Adipose tissue (tissue), 3 donors: ENCODE measurements around the gene RXFP3. TPM values are rescaled to one million over a fixed set of nuclear protein-coding genes. Genes with fewer than 3 reads are reported as not detected.
"Not testable (repeated sequence)": the region's sequence is repeated elsewhere in the genome, so short reads cannot be mapped to it uniquely, and the experiment has no call there.

ENCODE experiments used
- H3K27ac ChIP-seq: one replicate; pipeline ENCODE4 v1.5.1; 2013; ENCODE audit warnings: low read depth, low read length
- WGBS, 3 donors: extraction: QIAGEN DNeasy Blood & Tissue Kit; methylation state at CpG; one replicate each; pipeline ENCODE4 v1.1.7; 2013; 5-methylcytosine and 5-hydroxymethylcytosine counted together
- polyA plus RNA-seq, 3 donors: library from polyadenylated mRNA; stranded (reverse); fragments of 200-250 nt; gene quantifications; one replicate each; pipeline ENCODE4 v1.2.3, GENCODE V29; 2013
- donor health status: healthy with polysubstance abuse.
- donor health status: Bipolar disorder and iron deficiency.
- donor health status: healthy.

Gene RXFP3
- polyA plus RNA-seq, 3 donors, result 0.06 TPM; not detected in 2

DNA sequence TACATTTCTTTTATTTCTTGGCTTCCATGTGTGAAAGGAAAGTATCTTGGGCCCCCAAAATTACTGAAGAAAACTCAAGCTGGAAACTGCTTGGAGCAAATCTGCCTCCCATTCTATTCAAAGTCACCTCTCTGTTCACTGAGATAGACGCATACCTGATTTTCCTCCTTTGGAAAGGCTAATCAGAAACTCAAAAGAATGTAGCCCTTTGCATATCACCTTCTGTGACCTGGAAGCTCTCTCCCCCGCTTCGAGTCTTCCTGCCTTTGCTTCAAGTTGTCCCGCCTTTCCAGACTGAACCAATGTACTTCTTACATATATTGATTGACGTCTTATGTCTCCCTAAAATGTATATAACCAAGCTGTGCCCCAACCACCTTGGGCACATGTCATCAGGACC, 5.0 kb upstream of the RXFP3 start:
- no peak overlapping the region for H3K27ac ChIP-seq
- 58 to 85% (median 83%) methylated on average over 5 of the region's 5 CpGs for WGBS, 3 donors

DNA sequence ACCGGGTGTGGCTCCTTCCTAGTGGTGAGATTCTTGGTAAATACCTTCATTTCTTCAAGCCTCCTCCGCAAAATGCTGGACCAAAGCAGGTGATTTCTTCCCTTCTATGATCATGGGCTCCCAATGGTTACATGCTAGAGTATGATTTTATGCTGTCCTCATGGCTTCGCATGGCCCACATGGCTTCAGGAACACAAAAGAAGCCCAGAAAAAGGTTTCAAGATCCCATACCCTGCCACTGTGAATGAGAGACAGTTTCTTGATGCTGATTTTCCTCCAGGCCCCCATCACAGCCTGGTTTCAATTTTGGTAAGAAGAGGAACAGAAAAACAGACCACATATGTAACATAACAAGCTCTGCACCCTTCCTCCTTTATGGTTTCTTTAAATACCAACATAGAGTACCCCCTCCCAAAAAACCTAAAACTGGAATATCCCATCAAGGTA, 2.4 kb upstream of the RXFP3 start:
- 83 to 91% (median 88%) methylated on average over 3 of the region's 3 CpGs for WGBS, 3 donors
- H3K27ac ChIP-seq, result no peak overlapping the region

DNA sequence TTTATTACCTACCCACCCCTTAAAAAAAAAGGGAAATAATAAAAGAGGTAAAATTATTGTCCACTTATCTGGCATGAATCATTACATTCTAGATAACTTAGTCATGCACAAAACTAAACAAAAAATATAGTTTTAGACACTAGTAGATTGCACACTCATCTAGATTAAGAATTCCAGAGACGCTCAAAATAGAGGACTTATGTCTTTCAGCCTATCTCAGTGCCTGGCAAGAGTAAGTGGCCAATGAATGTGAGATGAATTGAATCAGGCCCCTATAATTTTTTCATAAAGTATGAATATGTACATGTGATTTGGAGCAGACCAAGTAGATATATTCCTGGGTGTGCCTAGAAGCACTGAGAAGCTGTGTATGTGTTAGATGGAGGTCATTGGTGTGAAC, 2.0 kb upstream of the RXFP3 start:
- WGBS, 3 donors, result 64 to 86% (median 81%) methylated on average over 1 of the region's 1 CpG
- H3K27ac ChIP-seq, result no peak overlapping the region

GRCh38 chr5:33936004-33936380, 194 bp upstream of the RXFP3 start:
- 1 to 2% (median 2%) methylated on average over 30 of the region's 30 CpGs for WGBS, 3 donors
- H3K27ac ChIP-seq, result no peak overlapping the region

DNA sequence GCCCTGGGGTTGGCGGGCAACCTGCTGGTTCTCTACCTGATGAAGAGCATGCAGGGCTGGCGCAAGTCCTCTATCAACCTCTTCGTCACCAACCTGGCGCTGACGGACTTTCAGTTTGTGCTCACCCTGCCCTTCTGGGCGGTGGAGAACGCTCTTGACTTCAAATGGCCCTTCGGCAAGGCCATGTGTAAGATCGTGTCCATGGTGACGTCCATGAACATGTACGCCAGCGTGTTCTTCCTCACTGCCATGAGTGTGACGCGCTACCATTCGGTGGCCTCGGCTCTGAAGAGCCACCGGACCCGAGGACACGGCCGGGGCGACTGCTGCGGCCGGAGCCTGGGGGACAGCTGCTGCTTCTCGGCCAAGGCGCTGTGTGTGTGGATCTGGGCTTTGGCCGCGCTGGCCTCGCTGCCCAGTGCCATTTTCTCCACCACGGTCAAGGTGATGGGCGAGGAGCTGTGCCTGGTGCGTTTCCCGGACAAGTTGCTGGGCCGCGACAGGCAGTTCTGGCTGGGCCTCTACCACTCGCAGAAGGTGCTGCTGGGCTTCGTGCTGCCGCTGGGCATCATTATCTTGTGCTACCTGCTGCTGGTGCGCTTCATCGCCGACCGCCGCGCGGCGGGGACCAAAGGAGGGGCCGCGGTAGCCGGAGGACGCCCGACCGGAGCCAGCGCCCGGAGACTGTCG, 976 bp downstream of the RXFP3 start:
- 26 to 45% (median 39%) methylated on average over 54 of the region's 54 CpGs for WGBS, 3 donors

DNA sequence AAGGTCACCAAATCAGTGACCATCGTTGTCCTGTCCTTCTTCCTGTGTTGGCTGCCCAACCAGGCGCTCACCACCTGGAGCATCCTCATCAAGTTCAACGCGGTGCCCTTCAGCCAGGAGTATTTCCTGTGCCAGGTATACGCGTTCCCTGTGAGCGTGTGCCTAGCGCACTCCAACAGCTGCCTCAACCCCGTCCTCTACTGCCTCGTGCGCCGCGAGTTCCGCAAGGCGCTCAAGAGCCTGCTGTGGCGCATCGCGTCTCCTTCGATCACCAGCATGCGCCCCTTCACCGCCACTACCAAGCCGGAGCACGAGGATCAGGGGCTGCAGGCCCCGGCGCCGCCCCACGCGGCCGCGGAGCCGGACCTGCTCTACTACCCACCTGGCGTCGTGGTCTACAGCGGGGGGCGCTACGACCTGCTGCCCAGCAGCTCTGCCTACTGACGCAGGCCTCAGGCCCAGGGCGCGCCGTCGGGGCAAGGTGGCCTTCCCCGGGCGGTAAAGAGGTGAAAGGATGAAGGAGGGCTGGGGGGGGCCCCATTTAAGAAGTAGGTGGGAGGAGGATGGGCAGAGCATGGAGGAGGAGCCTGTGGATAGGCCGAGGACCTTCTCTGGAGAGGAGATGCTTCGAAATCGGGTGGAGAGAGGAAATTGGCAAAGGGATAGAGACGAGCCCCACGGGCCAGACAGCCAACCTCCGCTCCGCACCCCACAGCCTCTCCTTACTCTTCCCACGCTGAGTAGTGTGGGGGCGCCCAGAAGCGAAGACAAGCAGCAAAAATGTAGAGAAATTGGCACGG, 1.7 kb downstream of the RXFP3 start:
- no peak overlapping the region for H3K27ac ChIP-seq
- 17 to 29% (median 21%) methylated on average over 54 of the region's 54 CpGs for WGBS, 3 donors

More for the DNA sequence above, 976 bp downstream of the RXFP3 start:
- no peak overlapping the region for H3K27ac ChIP-seq

DNA sequence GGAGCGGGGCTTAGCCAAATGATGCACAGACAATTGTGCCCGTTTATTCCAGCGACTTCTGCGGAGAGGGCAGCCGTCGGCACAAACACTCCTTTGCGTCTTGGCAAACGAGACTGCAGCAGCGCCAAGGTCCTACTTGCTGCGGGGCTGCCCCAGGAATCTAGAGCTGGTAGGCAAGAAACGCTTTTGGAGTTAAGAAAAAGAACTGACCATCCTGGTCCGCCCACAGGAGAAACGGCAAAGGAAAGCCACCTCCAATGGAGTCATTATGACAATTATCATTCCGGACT, 2.3 kb downstream of the RXFP3 start:
- H3K27ac ChIP-seq, result no peak overlapping the region
- WGBS, 3 donors, result 15 to 28% (median 27%) methylated on average over 14 of the region's 14 CpGs

DNA sequence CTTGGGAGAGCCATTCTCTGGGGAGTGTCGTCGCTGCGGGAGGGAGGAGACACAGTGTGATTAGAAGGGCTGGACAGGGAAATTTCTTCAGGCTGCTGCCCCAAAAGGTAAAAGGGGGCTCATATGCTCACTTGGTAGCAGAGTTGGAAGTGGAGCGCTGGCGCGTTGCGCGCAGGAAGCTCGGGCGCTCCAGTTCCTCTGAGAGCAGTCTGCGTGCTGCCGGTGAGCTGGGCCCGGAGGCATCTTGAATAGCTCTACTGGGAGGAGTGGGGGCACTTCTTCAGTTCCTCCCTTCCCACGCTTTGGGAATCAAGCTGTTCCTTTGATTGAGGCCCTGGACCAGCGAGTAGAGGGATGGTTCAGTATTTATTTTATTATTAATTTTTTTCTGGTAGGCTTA, 2.7 kb downstream of the RXFP3 start:
- 10 to 25% (median 15%) methylated on average over 15 of the region's 15 CpGs for WGBS, 3 donors
- H3K27ac ChIP-seq, result no peak overlapping the region

DNA sequence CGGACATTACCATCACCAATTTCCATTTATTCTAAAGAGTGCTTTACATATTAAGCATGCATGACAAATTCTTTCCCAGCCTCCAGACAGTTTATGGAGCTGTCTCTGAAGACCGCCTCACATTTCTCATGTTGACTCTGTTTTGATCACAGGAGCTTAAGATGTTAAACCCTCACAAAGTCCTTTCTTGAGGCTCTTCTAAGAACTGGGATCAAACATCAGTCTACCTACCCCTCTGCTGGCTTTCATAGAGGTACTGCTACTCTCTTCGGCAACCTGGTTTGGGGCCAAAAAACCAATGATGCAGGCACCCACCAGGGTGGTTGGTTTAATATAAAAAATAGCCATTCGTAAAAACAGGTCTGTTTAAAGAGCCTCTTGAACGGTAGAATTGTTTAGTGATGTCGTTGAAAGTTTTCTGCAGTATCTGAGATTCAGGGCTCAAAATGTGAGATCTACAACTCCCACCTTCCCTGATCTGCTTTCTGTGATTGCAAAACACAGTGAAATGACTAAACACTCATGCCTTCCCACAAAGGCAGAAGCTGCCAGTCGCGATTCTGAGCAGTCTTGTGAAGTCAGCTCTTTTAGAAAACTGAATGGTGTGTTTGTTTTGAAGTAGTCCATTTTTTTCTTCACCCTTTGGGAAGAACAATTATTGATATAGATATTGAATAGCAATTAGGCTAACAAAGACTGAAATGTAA, 3.5 kb downstream of the RXFP3 start:
- H3K27ac ChIP-seq, result no peak overlapping the region
- WGBS, 3 donors, result 70 to 71% (median 71%) methylated on average over 8 of the region's 8 CpGs

- no peak overlapping the region for H3K27ac ChIP-seq
- WGBS, 3 donors, result 74 to 80% (median 78%) methylated on average over 5 of the region's 5 CpGs
These were observed 4.9 kb downstream of the RXFP3 start for GRCh38 chr5:33941090-33941489.

- WGBS, 3 donors, result 55 to 84% (median 83%) methylated on average over 12 of the region's 12 CpGs
- H3K27ac ChIP-seq, result no peak overlapping the region
These were observed 8.5 kb downstream of the RXFP3 start for GRCh38 chr5:33944543-33945132.

DNA sequence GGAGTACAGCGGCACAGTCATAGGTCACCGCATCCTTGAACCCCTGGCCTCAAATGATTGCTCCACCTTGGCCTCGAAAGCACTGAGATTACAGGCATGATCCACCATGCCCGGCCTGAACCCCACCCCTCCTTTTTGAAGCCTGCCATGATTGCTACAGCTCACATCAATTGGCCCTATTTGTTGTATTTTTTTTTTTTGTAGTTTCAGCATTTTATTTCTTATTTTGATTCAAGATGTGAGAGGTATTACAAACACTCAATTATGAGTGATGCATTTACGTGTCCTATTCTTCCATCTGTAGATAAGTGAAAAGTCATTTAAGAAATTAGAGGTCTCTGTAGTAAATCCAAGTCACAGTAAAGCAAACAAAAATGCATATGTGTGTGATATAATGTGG, 16.0 kb downstream of the RXFP3 start:
- H3K27ac ChIP-seq, result not testable (repeated sequence)
- 72 to 96% (median 74%) methylated on average over 4 to 5 of the region's 5 CpGs for WGBS, 3 donors

DNA sequence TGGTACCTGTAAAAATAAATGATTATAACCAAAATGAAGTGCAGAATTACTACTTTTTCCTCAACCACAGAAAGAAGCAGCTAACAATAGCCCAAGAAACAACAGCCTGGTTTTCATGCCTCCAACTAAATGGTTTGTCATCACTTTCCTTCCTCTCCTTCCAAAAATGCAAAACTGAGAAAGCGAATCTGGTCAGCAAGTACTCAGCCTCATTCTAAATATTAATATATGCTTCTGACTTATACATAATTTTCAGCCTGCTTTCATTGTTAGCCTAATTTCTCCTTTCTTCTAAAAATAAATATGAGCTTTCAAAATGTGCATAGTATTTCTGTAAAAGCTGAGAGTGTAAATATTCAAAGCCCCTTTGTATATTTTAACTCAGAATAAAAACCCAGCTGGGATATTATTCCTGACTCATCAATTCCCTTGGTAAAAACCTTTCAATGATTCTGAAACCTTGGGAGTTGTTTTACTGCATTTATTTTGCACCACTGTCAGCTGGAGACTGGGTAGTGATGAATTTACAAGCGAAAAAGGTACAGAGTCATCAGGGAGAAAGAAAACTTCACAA, 21.5 kb downstream of the RXFP3 start:
- no peak overlapping the region for H3K27ac ChIP-seq
- 68 to 76% (median 71%) methylated on average over 2 of the region's 2 CpGs for WGBS, 3 donors

DNA sequence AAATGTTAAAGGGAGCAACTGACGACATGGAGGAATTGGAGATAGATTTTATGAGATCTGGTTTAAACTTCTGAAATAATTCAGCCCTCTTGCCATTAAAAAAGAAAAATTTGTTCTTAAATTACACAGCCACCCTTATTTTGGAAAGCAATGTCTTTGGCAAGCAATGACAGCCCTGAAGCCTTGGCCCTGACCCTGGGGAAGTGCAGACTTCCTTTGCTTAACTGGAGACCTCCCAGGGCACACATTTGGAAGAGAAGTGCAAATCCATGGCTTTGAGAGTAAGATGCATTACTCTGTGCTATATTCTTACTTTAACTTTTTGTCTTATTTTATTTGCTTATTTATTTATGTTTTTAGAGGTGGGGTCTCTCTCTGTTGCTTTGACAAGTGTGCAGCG, 22.0 kb downstream of the RXFP3 start:
- WGBS, 3 donors, result 64 to 70% (median 70%) methylated on average over 2 of the region's 2 CpGs

GRCh38 chr5:33964132-33964700, 28.0 kb downstream of the RXFP3 start:
- 44 to 85% (median 46%) methylated on average over 2 of the region's 2 CpGs for WGBS, 3 donors

More for the DNA sequence above, 22.0 kb downstream of the RXFP3 start:
- no peak overlapping the region for H3K27ac ChIP-seq

DNA sequence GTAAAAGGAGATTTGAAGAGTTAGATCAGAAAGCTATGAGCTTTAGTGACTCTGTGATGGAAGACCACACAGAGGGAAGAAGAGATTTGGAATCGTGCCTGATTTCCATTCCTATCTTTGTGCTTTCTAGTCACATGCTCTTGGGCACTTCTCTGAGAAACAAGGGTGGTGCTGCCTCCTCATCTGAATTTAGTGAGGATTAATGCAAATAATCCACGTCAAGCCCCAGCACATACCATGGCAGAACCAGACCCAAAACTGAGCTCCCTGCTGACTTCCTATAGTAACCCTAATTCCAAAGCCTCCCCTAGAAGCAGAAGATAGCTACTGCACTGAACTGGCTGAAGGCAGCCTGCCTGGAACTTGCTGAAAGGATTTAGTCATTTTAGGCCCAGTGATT, 30.6 kb downstream of the RXFP3 start:
- 67 to 80% (median 74%) methylated on average over 2 of the region's 2 CpGs for WGBS, 3 donors
- no peak overlapping the region for H3K27ac ChIP-seq

More at GRCh38 chr5:33964132-33964700, 28.0 kb downstream of the RXFP3 start:
- no peak overlapping the region for H3K27ac ChIP-seq

- no peak overlapping the region for H3K27ac ChIP-seq
- 57 to 66% (median 63%) methylated on average over 3 of the region's 3 CpGs for WGBS, 3 donors
These were observed 32.2 kb downstream of the RXFP3 start for GRCh38 chr5:33968211-33969005.
